IMR-90 (cell line): Measurements from ENCODE around the gene PLBD1. TPM values are rescaled to one million over a fixed set of nuclear protein-coding genes. Genes with fewer than 3 reads are reported as not detected.

Experiments
- ATAC-seq: fragments of 200-7000 bp; cut with Tn5 transposase; 2 replicates; pipeline ENCODE4 v1.9.1; 2020; ENCODE audit warnings: low read depth, mild to moderate bottlenecking, moderate library complexity
- BruUV-seq: library from RNA; stranded (reverse); fragments of 400-500 nt; replicated peaks from 2 replicates; lab custom pipeline; 2021; lab: Mats Ljungman, UMichigan
- CTCF ChIA-PET: fragments of 300-600 bp; formaldehyde crosslinking; extraction: SDS; loops from one replicate; lab custom pipeline; 2021; ENCODE audit warnings: antibody characterized with exemption; lab: Yijun Ruan, JAX
- POLR2A ChIA-PET: fragments of 300-600 bp; sonication (Branson Sonifier 250); formaldehyde crosslinking; loops from one replicate; lab custom pipeline; 2022; ENCODE audit warnings: antibody characterized with exemption; ENCODE audit not compliant: unreplicated experiment; lab: Charles Lee
- DNase-seq: peaks from one replicate; pipeline ENCODE4 v3.0.0; 2013
- H2AFZ ChIP-seq: replicated peaks from 2 replicates; pipeline ENCODE3; 2013; ENCODE audit warnings: low read length, mild to moderate bottlenecking; ENCODE audit not compliant: poor library complexity
- H2AK5ac ChIP-seq: 2 replicates; pipeline ENCODE4 v1.6.1; 2013; ENCODE audit warnings: low read depth, low read length, inconsistent platforms
- H2AK9ac ChIP-seq: replicated peaks from 2 replicates; pipeline ENCODE3; 2013; ENCODE audit warnings: mild to moderate bottlenecking, low read depth, low read length, moderate library complexity; ENCODE audit not compliant: poor library complexity
- H2BK120ac ChIP-seq: 2 replicates; pipeline ENCODE4 v1.6.1; 2013; ENCODE audit warnings: low read depth, low read length, inconsistent platforms
- H2BK15ac ChIP-seq: 3 replicates; pipeline ENCODE4 v1.6.1; 2013; ENCODE audit warnings: low read depth, low read length, inconsistent platforms
- H2BK20ac ChIP-seq: 2 replicates; pipeline ENCODE4 v1.6.1; 2013; ENCODE audit warnings: low read depth, mild to moderate bottlenecking, inconsistent platforms, low read length, moderate library complexity
- H2BK5ac ChIP-seq: 2 replicates; pipeline ENCODE4 v1.6.1; 2013; ENCODE audit warnings: mild to moderate bottlenecking, low read depth, low read length, inconsistent platforms; ENCODE audit not compliant: poor library complexity, severe bottlenecking
- H3K14ac ChIP-seq: replicated peaks from 2 replicates; pipeline ENCODE4 v1.6.1; 2013; ENCODE audit warnings: low read depth, low read length, inconsistent platforms
- H3K18ac ChIP-seq: 2 replicates; pipeline ENCODE4 v1.6.1; 2013; ENCODE audit warnings: low read depth, low read length, control low read depth
- H3K23ac ChIP-seq: 2 replicates; pipeline ENCODE4 v1.6.1; 2013; ENCODE audit warnings: low read depth, low read length, inconsistent platforms
- H3K27ac ChIP-seq: 2 replicates; pipeline ENCODE4 v1.5.1; 2013; ENCODE audit warnings: mild to moderate bottlenecking, control low read depth, low read length; ENCODE audit not compliant: insufficient read depth
- H3K27me3 ChIP-seq: 2 replicates; pipeline ENCODE4 v1.6.1; 2013; ENCODE audit warnings: low read length; ENCODE audit not compliant: control insufficient read depth, insufficient read depth
- H3K36me3 ChIP-seq: 2 replicates; pipeline ENCODE4 v1.6.1; 2013; ENCODE audit warnings: low read length, mixed read lengths; ENCODE audit not compliant: control insufficient read depth, insufficient read depth
- H3K4ac ChIP-seq: 2 replicates; pipeline ENCODE4 v1.6.1; 2013; ENCODE audit warnings: low read depth, low read length, inconsistent platforms
- H3K4me1 ChIP-seq: 2 replicates; pipeline ENCODE4 v1.6.1; 2013; ENCODE audit warnings: low read length, mixed read lengths; ENCODE audit not compliant: control insufficient read depth, insufficient read depth
- H3K4me2 ChIP-seq: 2 replicates; pipeline ENCODE4 v1.6.1; 2013; ENCODE audit warnings: low read depth, mild to moderate bottlenecking, control low read depth, low read length, moderate library complexity
- H3K4me3 ChIP-seq: 2 replicates; pipeline ENCODE4 v1.5.1; 2013; ENCODE audit warnings: low read depth, mild to moderate bottlenecking, control low read depth, low read length, moderate library complexity; ENCODE audit not compliant: insufficient read depth
- H3K56ac ChIP-seq: 2 replicates; pipeline ENCODE4 v1.6.1; 2013; ENCODE audit warnings: low read length, inconsistent platforms; ENCODE audit not compliant: insufficient read depth; ENCODE audit errors: extremely low read depth
- H3K79me1 ChIP-seq, 2 experiments: 2 replicates each; pipeline ENCODE4 v1.6.1; 2013; ENCODE audit warnings: low read length in 2 of 2, inconsistent platforms in 1 of 2, low read depth in 1 of 2
- H3K9ac ChIP-seq: 2 replicates; pipeline ENCODE4 v1.6.1; 2013; ENCODE audit warnings: low read depth, low read length, control low read depth
- H3K9me1 ChIP-seq: 2 replicates; pipeline ENCODE4 v1.6.1; 2013; ENCODE audit warnings: low read length, inconsistent platforms; ENCODE audit not compliant: insufficient read depth
- H3K9me3 ChIP-seq: 2 replicates; pipeline ENCODE4 v1.6.1; 2013; ENCODE audit warnings: low read length; ENCODE audit not compliant: control insufficient read depth, insufficient read depth
- H4K20me1 ChIP-seq: 2 replicates; pipeline ENCODE4 v1.6.1; 2013; ENCODE audit warnings: low read length, inconsistent platforms; ENCODE audit not compliant: insufficient read depth
- H4K5ac ChIP-seq: 2 replicates; pipeline ENCODE4 v1.6.1; 2013; ENCODE audit warnings: mild to moderate bottlenecking, low read depth, low read length, control low read depth
- H4K8ac ChIP-seq, 2 experiments: 2 replicates each; pipeline ENCODE4 v1.6.1; 2013; ENCODE audit warnings: low read depth in 2 of 2, low read length in 2 of 2, control low read depth in 1 of 2, inconsistent platforms in 1 of 2
- H4K91ac ChIP-seq: 2 replicates; pipeline ENCODE4 v1.6.1; 2013; ENCODE audit warnings: low read depth, low read length, inconsistent platforms; ENCODE audit not compliant: insufficient read depth
- CEBPB ChIP-seq: IDR thresholded peaks from 2 replicates; pipeline ENCODE4 v1.6.1; 2012; ENCODE audit warnings: low read depth, low read length, improper control_type of control experiment
- CHD1 ChIP-seq: IDR thresholded peaks from 2 replicates; pipeline ENCODE4 v1.6.1; 2012; ENCODE audit warnings: low read depth, low read length, improper control_type of control experiment
- FOS ChIP-seq: fragments of 150-350 bp; IDR thresholded peaks from 2 replicates; pipeline ENCODE4 v1.6.1; 2016; ENCODE audit warnings: low read depth, low read length
- MAZ ChIP-seq: IDR thresholded peaks from 2 replicates; pipeline ENCODE4 v1.6.1; 2012; ENCODE audit warnings: low read depth, mild to moderate bottlenecking, low read length, improper control_type of control experiment, moderate library complexity, borderline replicate concordance
- MXI1 ChIP-seq: IDR thresholded peaks from 2 replicates; pipeline ENCODE4 v1.6.1; 2012; ENCODE audit warnings: low read depth, mild to moderate bottlenecking, low read length, moderate library complexity, borderline replicate concordance
- NFE2L2 ChIP-seq: fragments of 150-350 bp; IDR thresholded peaks from 2 replicates; pipeline ENCODE4 v1.6.1; 2016; ENCODE audit warnings: low read depth, mild to moderate bottlenecking, low read length
- POLR2A ChIP-seq: IDR thresholded peaks from 2 replicates; pipeline ENCODE4 v1.6.1; 2012; ENCODE audit warnings: mild to moderate bottlenecking, low read depth, low read length
- RAD21 ChIP-seq: IDR thresholded peaks from 2 replicates; pipeline ENCODE4 v1.6.1; 2012; ENCODE audit warnings: low read length, improper control_type of control experiment
- RFX5 ChIP-seq: IDR thresholded peaks from 2 replicates; pipeline ENCODE4 v1.8.0; 2012; ENCODE audit warnings: low read depth, mild to moderate bottlenecking, low read length, moderate library complexity
- SMC3 ChIP-seq: fragments of 150-350 bp; IDR thresholded peaks from 2 replicates; pipeline ENCODE4 v1.6.1; 2016; ENCODE audit warnings: low read depth, mild to moderate bottlenecking, antibody characterized with exemption, low read length, moderate library complexity
- WGBS, 2 experiments: methylation state at CpG; one replicate each; pipeline versions ENCODE4 v1.1.5 to v1.1.7; 2013; ENCODE audit warnings: missing lambda C conversion rate in 2 of 2; ENCODE audit not compliant: insufficient read length in 1 of 2; ENCODE audit errors: extremely low coverage in 2 of 2; 5-methylcytosine and 5-hydroxymethylcytosine counted together
- dilution Hi-C: fragments of 300-500 bp; cut with HindIII; formaldehyde crosslinking; loops from one replicate; pipeline ENCODE4 v1.14.3; 2018; ENCODE audit warnings: low sequenced_read_pairs; ENCODE audit not compliant: unreplicated experiment
- in situ Hi-C: fragments of 300-500 bp; cut with MboI; formaldehyde crosslinking; loops from 3 replicates; pipeline ENCODE4 v1.14.3; 2019; ENCODE audit warnings: low sequenced_read_pairs, inconsistent platforms, mixed read lengths
- intact Hi-C: fragments of 100-400 bp; cut with micrococcal nuclease; formaldehyde crosslinking; loops from 2 replicates; pipeline ENCODE4 v1.10.0; 2022
- polyA plus RNA-seq, 3 experiments: library from polyadenylated mRNA; depleted of rRNA; stranded (reverse); fragments of >200 nt; gene quantifications; 2 replicates each; pipeline ENCODE4 v1.2.3, GENCODE V29; 2012; ENCODE audit warnings: low replicate concordance in 1 of 3
- total RNA-seq: library from RNA; depleted of rRNA; stranded (reverse); fragments of >200 nt; gene quantifications from 2 replicates; pipeline ENCODE4 v1.2.3, GENCODE V29; 2012
- TF ChIP-seq, protein P1 (sequence below): fragments of 150-350 bp; IDR thresholded peaks from 2 replicates; pipeline ENCODE4 v1.6.1; 2017; ENCODE audit warnings: mild to moderate bottlenecking, antibody characterized with exemption, low read length, low read depth
- TF ChIP-seq, protein P2 (sequence below): fragments of 150-350 bp; IDR thresholded peaks from 2 replicates; pipeline ENCODE4 v1.6.1; 2016; ENCODE audit warnings: low read depth, mild to moderate bottlenecking, low read length, moderate library complexity, borderline replicate concordance

PLBD1 gene
- total and polyA plus RNA-seq, 2 of the 4 experiments (the other 2 are of a cell fraction), result under 0.01 TPM; not detected in 1

DNA sequence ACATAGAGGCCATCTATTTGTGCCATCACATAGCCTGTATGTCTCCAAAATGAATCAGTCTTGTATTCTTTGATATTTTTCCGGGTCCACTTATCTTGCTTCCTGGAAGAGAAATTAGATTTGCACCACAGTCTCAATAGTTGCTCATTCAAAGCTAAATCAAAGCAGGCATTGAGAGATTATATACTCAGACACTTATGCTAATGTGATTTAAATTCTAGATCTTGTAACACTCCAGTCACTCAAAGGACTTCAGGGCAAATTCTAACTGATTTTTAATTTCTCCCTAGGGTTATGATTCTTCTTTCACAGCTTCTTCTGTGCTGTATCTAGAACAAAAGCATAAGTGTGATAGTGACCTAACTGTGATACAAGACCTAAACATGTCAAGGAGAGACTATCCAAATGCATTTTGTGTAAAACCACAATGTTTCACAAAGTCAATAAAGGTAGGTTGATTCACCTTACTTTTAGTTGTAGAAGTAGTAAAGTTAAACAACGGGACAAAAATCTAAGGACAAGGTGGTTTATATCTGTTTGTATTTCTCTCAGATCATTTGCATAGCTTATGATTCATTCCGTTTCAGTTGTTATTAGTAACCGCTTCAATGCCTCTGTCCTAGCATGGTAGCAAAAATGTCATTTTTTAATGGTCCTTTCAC, 26.8 kb downstream of the PLBD1 start (continued):
- no peak for TF ChIP-seq SMC3
- TF ChIP-seq, protein P1, sequence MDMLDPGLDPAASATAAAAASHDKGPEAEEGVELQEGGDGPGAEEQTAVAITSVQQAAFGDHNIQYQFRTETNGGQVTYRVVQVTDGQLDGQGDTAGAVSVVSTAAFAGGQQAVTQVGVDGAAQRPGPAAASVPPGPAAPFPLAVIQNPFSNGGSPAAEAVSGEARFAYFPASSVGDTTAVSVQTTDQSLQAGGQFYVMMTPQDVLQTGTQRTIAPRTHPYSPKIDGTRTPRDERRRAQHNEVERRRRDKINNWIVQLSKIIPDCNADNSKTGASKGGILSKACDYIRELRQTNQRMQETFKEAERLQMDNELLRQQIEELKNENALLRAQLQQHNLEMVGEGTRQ, result no peak
- TF ChIP-seq CEBPB, result no peak
- TF ChIP-seq CHD1, result no peak

DNA sequence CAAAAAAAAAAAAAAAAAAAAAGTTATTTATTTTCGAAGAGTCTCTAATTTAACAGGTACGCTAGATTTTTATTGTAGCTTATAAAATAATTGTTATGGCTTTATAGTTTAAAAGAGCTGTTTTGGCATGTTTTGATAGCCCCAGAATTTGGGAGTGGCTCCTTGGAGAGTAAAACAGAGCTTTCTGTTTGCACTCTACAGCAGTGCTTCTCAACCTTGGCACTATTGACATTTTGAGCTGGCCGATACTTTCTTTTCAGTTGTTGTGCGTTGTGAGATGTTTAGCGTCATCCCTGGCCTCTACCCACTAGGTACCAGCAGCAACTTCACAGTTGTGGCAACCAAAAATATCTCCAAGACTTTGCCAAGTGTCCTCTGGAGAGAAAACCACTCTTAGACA, 30.6 kb downstream of the PLBD1 start:
- Histone ChIP-seq H2AK5ac (no peak overlapping the region), H3K4me3 (no peak overlapping the region), H2BK15ac (no peak overlapping the region), H4K91ac (no peak overlapping the region), H2AFZ (no peak overlapping the region), H2AK9ac (no peak overlapping the region), H3K14ac (no peak overlapping the region), H3K18ac (no peak overlapping the region), H3K9me1 (no peaks in the 10 kb centered on the region), H3K36me3 (no peaks in the 10 kb centered on the region), H2BK5ac (no peak overlapping the region), H3K9ac (no peak overlapping the region), H3K56ac (no peak overlapping the region), H2BK120ac (no peak overlapping the region), H4K5ac (no peak overlapping the region), H3K27me3 (no peaks in the 10 kb centered on the region), H3K23ac (no peak overlapping the region), H3K4ac (no peak overlapping the region), H3K4me2 (no peak overlapping the region), H3K27ac (no peak overlapping the region), H3K79me1 (no peaks in the 10 kb centered on the region), H4K8ac (no peak overlapping the region), H4K20me1 (no peaks in the 10 kb centered on the region), H2BK20ac (no peak overlapping the region), H3K9me3 (no peaks in the 10 kb centered on the region), H3K4me1 (no peaks in the 10 kb centered on the region)
- ChIA-PET POLR2A (interaction anchor here (0.6 kb wide), 1 partner anchor 23 kb away, joined by 9 read pairs; no protein-coding TSS in a partner anchor), CTCF (interaction anchor here (0.6 kb wide), 1 partner anchor 458 kb away, joined by 5 read pairs; no protein-coding TSS in a partner anchor)
- TF ChIP-seq MXI1 (no peak), CHD1 (no peak), RAD21 (no peak), RFX5 (no peak), MAZ (no peak), POLR2A (no peak), NFE2L2 (no peak), SMC3 (no peak), FOS (no peak)
- TF ChIP-seq, protein P2, sequence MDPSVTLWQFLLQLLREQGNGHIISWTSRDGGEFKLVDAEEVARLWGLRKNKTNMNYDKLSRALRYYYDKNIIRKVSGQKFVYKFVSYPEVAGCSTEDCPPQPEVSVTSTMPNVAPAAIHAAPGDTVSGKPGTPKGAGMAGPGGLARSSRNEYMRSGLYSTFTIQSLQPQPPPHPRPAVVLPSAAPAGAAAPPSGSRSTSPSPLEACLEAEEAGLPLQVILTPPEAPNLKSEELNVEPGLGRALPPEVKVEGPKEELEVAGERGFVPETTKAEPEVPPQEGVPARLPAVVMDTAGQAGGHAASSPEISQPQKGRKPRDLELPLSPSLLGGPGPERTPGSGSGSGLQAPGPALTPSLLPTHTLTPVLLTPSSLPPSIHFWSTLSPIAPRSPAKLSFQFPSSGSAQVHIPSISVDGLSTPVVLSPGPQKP, result no peak
- TF ChIP-seq, protein P1, result no peak
- in situ Hi-C loops, result no loop called here
- intact Hi-C loops, result no loop called here
- ATAC-seq (no peak), DNase-seq (no peak)
- dilution Hi-C loops, result no loop called here
- no CpG with 5 or more reads among the region's 5 CpGs for WGBS, 2 experiments
- BruUV-seq, result no TSS peak
